Stimulated activated CD4-positive, alpha-beta T cell treated with anti-CD3 and anti-CD28 coated beads, Interleukin-2, amount 100 ng/mL, for 48 hours (primary cell): ENCODE measurements around the gene ST6GALNAC6.

Source experiments
- DNase-seq, 2 donors: peaks; one replicate each; pipeline ENCODE4 v3.0.0-alpha.2; 2020

ST6GALNAC6 gene

DNA sequence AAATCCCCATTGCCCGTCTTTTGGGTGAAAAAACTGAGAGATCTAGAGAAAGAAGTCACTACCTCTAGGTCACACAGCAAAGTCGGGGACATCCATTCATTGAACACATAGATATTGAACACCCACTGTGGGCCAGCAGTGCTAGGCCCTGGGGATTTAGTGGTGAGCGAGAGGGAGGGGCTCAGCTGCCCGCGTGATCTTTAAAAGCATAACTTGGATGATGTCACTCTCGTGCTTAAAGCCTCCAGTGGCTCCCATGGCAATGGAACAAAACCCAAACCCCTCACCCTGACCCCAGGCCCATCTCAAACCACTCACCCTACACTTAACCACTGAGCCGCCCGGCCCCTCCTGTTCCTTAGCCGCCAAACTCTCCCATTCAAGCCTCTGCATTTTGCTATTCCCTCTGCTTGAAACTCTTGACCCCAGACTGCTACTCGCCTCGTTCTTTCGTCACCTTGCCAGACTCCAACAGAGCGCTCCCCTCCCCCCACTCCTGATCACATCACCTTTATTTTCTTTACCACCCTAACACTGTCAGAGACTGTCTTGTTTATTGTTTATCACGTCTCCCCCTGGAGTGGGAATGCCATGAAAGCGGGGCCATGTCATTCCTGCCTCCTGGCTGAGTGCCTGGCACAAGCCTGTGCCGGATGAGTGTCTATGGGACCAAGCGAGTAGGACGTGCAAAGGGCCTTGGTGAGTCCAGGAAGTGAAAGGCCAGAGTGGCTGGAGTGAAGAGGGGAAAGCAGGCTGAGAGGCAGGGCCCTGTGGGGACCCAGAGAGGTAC is 31.9 kb upstream of the ST6GALNAC6 start:
- no peak for DNase-seq

DNA sequence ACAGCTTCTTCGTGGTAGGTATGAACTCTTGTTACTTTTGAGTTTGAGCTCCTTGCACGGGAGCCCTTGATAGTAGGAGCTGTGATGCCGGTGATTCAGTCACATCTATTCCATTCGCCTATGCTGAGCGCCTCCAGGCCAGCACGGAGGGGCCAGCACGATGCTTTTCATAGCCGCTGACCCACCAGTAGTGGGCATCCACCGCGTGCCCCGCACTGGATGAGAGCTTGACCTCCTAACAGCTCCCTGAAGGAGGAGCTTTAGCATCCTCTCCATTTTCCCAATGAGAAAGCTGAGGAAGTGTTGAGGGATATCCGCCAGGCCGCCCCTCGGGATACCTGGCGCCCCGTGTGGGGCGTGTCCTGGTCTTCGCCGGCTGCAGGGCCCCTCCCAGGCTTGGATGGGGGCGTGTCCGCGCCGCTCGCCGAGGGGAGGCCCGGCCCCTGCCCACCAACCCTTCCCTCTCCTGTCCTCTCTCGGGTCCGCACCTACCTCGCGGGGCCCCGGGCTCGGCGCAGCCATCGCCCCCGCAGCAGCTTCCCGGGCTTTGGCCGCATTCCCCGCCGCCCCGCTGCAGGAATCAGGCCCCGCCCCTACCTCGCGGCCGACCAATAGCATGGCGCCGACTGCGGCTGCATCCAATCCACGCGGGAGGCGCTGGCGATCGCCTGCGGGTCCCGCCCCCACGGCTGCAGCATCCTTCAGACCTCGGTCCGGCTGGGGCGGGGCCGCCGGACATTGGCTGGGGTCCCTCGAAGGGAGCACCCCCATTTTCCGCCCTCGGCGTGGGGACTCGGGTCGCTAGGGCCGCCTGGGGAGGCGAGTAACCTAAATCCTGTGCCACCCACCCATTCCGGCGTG is 31.1 kb upstream of the ST6GALNAC6 start, which contains the start of gene PIP5KL1:
PIP5KL1 (minus strand) TSS at position 547 of the 861 bp plus-strand sequence; CDS start at position 522, 25 bp downstream.
- peak; percentile 69 for DNase-seq

DNA sequence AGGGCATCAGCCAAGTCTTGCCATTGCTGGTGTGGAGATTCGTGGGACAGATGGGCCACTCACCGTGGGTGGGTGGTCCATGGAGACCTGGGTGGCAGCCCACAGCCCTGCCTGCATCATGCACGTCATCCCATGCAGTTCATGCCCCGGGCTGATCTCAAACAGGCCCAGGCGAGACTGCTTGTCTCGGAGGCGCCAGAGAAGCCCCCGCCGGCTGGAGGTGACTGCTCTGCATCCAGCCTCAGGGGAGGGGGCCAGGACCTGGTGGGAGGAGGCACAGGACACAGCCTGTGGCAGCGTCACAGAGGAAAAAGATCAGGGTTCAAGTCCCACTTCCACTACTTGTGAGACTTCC is 30.2 kb upstream of the ST6GALNAC6 start:
- DNase-seq, result no peak

DNA sequence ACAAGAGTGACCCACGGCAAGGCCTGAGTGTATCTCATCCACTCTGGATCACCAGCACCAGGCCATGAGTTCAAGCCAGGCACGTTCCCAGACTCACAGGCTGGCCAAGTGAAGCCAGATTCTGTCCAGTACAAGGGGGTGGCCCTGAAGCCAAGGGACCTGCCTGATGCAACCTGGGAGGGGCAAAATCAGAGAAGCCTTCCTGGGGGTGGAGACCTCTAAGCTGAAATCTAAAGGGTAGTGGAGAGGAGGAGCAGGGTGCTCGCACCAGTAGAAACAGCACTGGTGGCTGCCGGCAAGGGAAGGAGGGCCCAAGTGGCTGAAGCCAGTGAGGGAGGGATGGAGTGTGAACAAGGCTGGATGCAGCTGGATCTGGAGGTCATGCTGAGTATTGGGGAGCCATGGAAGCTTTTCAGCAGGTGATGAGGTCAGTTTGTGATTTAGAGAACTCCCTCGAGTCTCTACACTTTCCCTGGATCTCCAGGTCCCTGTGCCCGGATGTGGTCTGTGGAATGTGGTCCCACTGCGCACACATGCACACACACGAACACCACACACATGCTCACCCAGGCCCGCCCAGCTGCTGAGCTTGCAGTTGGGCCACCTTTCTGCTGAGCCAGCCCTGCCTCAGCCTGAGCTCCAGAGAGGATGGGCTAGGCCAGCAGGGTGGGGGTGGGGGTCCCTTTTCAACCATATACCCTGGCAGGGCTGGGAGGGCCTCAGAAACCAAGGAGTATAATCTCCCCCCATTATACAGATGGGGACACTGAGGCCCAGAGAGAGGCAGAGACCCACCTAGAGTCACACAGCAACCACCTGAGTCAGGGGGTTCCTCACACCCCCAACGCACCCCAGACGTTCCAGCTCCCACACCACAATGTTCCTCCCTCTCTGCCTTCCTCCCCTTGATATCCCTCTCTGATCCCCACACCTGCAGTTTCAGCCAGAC is 29.5 kb upstream of the ST6GALNAC6 start:
- no peak for DNase-seq

DNA sequence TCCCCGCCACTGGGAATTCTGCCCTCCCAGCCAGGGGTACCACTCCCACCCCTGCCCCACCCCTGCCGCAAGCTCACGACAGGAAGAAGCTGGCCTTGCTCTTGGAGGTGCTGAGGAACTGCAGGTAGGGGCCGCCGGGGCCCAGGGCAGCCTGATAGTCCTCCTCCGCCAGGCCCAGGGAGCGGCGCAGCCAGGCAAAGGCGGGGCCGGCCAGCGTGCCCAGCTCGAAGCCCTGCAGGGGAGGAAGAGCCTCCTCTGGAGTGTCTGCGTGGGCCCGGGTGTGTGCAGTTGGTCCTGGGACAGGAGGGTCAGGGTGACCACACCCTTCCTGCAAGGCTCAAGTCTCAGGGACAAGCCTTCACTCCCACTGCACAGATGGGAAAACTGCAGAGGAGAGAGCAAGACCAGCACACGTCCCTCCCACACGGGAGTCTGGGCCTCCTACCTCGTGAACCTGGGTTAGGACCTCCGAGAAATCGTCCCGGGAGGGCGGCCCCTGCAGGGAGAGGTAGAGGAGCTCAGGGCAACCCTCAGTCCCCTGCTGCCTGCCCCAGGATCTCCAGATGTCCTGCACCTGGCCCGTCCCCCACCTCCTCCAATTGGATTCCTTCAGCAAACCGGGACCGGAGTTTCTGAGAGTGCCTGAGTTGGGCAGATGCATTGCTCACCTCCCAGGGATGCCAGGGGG is 28.7 kb upstream of the ST6GALNAC6 start:
- no peak for DNase-seq

DNA sequence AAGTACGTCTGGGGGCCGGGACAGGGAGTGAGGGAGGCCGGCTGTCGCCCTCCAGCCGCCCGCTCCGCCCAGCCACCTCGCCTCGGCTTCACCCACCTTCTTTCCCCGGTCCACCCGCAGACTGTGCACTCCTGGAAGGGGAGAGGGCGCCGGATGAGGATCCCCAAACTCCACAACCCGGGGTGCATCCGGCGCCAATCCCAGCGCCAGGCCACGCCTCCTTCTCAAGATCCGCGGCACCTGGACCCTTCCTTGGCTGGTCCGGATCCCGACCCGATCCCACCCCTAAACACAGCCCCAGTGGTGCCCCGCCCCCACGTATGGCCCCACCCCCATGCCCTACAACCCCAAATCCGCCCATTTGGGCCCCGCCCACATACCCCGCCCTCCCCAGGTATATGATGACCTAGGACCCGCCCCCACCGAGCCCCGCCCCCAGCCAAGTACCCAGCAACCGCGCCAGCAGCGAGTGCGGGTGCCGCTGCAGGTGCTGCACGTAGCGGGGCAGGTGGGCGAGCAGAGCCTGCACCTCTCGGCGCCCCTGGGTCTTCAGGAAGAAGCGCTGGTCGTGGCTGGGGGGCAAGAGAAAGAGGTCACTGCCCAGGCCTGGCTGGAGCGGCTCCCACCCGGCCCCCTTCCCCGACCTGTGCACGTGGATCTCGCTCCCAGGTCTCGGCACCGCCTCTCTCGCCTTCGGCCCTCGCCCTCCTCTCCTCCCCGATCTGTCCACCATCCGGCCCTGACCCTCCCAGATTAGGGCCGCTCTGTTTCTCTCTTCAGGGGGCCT is 28.0 kb upstream of the ST6GALNAC6 start:
- DNase-seq, result peak; percentile 52 to 65

DNA sequence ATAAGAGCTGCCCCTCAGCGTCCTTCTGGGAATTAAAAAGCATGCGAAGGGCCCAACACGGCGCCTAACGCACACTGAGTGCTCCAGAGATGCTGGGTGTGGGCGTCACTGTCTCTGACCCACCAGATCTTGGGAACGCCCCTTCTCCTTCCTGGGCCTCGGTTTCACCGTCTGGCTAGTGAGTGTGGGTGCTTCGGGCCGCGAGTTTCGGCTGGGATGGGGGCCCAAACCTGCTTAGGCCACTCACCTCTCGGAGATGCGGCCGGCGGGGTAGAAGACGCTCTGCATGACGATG is 27.4 kb upstream of the ST6GALNAC6 start:
- no peak for DNase-seq

DNA sequence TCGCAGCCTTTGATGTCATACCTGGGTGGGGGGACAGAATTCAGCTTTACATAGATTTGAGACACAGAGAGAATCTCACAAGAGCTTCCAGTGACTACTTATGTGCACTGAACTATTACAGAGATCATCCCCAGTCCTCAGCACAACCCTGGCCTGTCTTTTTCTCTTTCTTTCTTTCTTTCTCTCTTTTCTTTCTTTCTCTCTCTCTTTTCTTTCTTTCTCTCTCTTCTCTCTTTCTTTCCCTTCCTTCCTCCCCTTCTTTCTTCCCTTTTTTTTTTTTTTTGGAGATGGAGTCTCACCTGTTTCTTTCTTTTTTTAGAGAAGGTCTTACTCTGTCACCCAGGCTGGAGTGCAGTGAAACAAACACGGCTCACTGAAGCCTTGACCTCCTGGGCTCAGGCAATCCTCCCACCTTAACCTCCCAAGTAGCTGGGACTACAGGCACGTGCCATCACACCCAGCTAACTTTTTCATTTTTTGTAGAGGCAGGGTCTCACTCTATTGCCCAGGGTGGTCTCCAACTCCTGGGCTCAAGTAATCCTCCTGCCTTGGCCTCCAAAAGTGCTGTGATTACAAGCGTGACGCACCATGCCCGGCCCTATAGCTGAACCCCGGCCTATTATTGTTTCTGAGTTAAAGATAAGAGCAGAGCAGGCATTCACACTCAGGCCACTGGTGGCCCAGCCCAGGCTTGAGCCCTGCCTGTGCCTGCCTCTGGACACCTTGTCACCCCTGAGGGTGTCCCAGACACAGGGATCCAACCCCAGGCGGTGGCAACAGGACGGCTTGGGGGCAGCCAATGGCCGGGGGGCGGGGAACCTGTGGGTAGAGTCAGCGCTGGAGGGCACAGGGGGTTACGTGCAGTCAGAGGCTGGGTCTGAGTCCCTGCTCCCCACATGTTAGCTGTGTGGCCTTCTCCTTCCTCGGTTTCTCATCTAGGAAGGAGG is 26.8 kb upstream of the ST6GALNAC6 start:
- DNase-seq, result no peak

DNA sequence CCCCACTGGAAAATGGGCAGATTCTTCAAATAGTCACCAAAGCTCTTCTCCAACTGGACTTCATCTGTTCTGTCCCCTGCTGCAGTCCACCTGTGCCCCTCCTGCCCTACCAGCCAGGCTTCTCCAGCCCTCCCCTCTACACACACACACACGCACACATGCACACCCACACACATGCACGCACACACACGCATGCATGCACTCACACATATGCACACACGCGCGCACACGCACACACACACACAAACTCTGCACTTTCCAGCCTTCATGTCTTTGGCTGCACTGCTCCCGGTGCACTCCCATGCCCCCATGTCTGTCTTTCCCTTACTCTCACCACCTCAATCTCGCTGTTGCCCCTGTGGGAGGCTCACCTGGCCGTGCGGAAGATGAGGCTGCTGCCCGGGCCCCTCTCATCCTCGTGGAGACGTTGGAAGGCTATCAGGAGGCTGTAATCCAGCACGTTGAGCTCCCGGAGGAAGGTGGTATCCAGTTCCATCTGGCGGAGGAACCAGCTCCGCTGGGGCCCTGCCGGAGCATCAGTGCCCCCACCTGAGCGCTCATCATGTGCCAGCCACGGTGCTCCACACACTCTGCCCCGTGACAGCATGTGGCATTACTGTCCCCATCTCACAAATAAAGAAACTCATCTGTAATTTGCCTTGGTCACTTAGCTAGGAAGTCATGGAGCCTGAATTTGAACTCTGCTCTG is 25.5 kb upstream of the ST6GALNAC6 start:
- no peak for DNase-seq

DNA sequence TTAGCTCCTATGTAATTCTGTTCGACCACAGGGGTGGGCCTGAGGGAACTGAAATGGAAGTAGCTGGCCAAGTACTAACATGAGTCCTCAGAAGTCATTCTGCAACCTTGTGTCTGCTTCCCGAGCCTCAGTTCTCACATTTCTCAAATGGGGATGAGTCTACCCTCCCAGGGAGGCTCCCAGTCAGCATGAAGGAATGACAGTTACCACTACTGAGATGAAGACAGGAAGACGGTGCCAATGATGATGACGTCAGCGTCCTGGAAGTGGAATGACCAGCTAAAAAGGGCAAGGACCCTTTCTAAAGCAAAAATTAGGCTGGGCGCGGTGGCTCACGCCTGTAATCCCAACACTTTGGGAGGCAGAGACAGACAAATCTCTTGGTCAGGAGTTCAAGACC is 24.4 kb upstream of the ST6GALNAC6 start:
- no peak for DNase-seq

DNA sequence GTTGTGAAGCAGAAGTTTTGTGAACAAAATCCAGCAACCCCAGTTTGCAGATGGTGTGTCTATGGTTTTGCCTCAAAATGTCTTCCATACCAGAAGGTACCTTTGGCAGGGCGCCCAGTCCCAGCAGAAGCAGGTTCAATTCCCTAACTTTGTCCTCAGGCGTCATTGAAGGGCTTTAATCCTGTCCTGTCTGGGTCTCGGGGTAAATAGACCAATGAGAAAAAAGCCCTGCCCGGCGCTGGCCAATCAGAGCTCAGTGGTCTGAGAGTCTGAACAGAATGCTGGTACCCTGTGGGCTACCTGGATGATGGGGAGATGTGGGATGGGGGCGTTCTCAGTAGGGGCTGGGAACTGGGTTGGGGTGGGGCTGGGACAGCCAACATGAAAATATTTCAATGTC is 23.6 kb upstream of the ST6GALNAC6 start:
- no peak for DNase-seq

DNA sequence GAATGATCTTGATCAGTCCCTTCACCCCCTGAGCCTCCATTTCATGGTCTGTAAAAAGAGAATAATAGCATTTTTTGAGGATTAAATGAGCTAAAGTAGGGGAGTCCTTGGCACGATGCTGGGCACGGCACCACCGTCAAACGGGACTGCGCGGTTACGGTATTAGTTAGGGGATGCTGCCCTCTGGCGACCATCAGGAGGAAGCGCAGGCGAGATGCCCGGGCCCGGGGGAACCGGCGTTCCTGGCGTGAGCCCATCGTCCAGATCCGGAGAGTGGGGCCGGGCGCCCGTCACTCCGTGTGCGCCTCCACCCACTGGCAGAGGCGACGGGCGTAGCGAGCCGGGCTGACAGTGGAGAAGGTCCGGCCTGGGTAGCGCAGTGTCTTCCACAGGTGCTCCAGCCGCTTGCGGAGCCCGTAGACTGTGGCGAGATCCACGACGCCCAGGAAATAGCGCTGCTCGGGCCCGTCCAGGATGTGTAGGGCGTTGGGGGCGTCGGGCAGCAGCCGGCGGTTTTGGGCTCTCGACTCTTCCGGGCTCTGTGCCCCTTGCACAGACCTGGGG is 22.2 kb upstream of the ST6GALNAC6 start:
- DNase-seq, result peak; percentile 86

DNA sequence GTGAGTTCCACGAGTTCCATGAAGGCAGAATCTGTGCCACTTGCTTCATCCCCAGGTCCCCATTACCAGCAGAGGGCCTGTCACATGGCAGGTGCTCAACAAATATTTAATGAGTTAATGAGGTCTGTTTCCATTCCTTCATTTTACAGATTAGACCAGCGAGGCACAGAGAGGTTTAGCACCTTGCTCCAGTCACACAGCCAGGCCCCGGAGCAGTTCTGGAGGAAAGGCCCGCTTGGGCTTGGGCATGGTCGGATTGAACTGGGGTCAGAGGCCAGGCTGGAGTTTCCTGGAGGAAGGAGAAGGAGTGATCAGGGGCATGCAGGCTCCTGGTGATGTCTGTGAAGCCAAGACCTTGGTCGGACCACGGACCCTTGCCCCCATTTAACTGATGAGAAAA is 21.4 kb upstream of the ST6GALNAC6 start:
- DNase-seq, result no peak

DNA sequence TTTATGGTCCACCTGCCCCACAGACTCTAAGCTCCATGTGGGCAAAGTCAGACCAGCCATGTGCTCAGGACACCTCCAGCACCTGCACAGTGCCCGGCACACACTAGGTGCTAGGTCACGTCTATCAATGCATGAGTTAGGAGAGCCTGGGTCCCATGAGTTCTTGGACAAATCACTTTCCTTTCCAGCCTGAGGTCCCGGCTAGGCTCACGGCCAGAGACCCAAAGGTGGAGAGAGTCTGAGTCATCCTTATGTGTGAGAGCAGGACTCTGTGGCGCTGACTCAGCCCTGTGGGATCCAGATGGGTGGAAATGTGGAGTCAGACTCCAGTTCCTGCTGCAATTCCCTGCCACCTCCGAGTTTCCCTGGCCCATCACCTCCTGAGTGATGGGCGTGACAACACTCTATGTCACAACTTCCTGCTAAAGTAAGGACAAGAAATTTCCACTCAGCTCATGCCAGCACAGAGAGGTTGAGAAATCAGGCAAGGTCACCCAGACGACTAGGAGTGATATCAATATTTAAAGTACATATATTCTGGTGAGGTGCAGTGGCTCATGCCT is 19.9 kb upstream of the ST6GALNAC6 start:
- no peak for DNase-seq

DNA sequence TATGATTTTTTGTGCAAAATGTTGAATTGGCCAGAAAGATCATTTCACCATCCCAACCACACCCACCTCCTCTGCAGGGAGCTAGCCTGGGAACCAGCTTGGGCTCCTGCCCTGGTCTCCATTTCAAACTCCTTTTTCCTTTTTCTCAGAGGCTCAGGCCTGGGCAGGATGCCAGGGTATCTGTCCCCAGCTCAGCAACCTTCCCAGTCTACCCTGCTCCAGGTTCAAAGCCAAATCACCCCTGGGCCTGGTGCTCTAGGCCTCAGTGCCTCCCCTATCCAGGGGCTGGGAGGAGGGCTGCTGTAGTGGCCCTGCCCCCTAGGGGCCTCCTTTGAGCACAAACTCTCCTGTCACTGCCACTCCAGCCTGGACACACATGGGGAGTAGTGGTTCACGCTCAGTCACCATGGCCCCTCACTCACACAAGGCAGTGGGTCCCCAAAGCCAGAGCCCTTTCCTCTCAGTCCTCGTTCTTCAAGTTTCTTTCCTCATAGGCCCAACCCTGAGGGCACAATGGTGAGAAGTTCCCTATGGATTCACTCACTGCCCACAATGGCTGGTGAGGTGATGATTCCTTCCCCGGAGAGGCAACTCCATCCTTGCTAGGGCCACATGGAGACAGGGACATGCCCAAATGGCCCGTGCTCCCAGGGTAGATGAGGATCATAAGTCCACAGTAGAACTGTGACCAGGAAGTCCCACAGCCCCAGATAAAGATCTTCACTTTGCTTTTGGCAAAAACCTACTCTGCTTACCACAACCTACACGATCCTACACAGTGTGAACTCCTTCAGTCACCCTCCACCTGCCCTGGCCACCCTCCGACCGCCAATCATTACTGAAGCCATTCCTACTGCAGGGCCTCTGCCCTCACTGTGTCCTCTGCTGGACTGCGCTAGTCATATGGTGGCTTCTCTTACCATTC is 19.0 kb upstream of the ST6GALNAC6 start:
- DNase-seq, result no peak

DNA sequence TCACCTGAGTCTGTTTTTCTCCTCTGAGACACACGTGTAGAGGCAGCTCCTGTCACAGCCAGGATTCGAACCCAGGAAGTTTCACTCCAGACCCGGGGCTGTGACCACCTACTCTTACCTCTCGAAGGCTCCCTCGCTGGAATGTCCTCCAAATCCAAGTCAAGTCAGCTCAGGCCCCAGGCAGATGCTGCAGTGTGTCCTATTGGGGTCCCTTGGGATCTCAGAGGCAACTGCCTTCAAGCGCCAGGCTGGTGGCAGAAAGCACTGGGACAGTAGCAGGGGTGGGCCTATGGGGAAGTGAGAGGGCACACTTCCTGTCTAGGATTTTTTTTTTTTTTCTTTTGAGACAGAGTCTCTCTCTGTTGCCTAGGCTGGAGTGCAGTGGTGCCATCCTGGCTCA is 18.2 kb upstream of the ST6GALNAC6 start:
- DNase-seq, result no peak

DNA sequence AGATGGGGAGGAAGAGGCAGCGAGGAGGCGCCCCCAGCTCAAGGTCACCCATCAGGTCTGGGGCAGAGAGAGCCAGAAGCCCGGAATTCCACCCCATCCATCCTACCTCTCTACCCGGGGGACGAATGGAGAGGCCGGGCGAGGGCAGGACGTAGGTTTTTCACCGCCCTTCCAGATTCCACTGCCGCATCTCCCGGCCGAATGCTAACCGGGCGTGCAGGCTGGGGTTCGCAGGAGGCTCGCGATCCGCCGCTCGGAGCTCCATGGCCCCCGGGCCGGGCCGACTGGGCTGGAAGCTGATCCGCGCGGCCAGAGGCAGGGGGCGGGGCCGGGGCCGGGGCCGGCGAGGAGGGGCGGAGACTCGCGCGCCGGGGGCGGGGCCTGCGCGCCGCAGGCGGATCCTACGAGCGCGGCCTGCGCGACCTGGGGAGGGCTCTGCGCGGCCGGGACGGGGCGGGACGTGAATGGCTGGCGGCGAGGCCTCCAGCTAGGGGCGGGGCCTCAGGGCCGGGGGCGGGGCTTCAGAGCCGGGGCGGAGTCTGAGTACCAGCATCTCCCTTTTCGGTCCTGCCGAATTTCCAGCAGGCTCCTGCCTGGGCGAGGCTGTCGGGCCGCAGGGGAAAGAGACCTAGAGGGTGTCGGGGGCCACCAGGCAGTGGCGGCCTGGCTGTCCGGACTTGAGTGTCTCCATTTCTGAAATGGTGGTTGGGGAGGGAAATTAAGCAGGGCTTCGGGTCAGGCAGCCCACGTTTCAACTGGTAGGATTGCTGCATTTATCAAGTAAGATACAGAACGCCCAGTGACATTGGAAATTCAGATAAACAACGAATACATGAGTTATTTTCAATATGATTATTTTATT is 17.5 kb upstream of the ST6GALNAC6 start, which contains the start of gene ST6GALNAC4:
ST6GALNAC4 (minus strand) TSS at position 322 of the 862 bp plus-strand sequence. CDS start 622 bp downstream, outside the sequence.
- DNase-seq, result peak; percentile 97 to 98
